Mucosa of descending colon (tissue), 3 donors: ENCODE measurements around the gene OCSTAMP. TPM values are rescaled to one million over a fixed set of nuclear protein-coding genes. Genes with fewer than 3 reads are reported as not detected.
A peak's percentile ranks its signal among the peaks of the same experiment; 100 is the strongest.

Source experiments
- ATAC-seq: fragments of 200-7000 bp; cut with Tn5 transposase; one replicate; pipeline ENCODE4 v1.9.1; 2020; ENCODE audit warnings: mild to moderate bottlenecking, moderate library complexity
- DNase-seq, 3 donors: peaks; one replicate each; pipeline ENCODE4 v3.0.0-alpha.2; 2020
- H3K36me3 ChIP-seq: fragments of 200-600 bp; one replicate; pipeline ENCODE4 v1.8.0; 2021; ENCODE audit warnings: low read depth, mild to moderate bottlenecking
- H3K4me1 ChIP-seq: fragments of 200-600 bp; one replicate; pipeline ENCODE4 v1.8.0; 2021; ENCODE audit warnings: low read depth, mild to moderate bottlenecking
- H3K4me3 ChIP-seq: fragments of 200-600 bp; one replicate; pipeline ENCODE4 v1.8.0; 2021; ENCODE audit warnings: mild to moderate bottlenecking
- H3K9me3 ChIP-seq: fragments of 200-600 bp; one replicate; pipeline ENCODE4 v1.8.0; 2021; ENCODE audit warnings: mild to moderate bottlenecking
- intact Hi-C, 2 donors: fragments of 100-400 bp; cut with DNase I in 1 of 2; cut with micrococcal nuclease in 1 of 2; formaldehyde crosslinking; loops; one replicate each; pipeline versions ENCODE4 v1.11.0 to v1.11.1; 2022; cut with DNase I, micrococcal nuclease
- total RNA-seq, 3 donors: library from RNA; stranded (reverse); fragmentation: NEBNext Ultra II Directional in 2 of 3; extraction: Animal tissue kit (Norgen Biotek cat#: 25700) in 2 of 3; gene quantifications; one replicate each; pipeline versions ENCODE4 v1.2.1 to v1.2.4, GENCODE V29; 2021 to 2023
- TF ChIP-seq, protein P1 (sequence below): fragments of 200-600 bp; IDR thresholded peaks from one replicate; pipeline ENCODE4 v1.8.0; 2022; ENCODE audit warnings: antibody characterized with exemption, mild to moderate bottlenecking
- donor health status: DM: no; HTN: no; CAD: no; lungs with moderate emphysema.
- donor health status: DM: no; HTN: no; CAD: no.
- donor health status: DM: no; HTN: yes; CAD: no.

OCSTAMP gene
- total RNA-seq, 3 donors from 2014 or later = not detected

DNA sequence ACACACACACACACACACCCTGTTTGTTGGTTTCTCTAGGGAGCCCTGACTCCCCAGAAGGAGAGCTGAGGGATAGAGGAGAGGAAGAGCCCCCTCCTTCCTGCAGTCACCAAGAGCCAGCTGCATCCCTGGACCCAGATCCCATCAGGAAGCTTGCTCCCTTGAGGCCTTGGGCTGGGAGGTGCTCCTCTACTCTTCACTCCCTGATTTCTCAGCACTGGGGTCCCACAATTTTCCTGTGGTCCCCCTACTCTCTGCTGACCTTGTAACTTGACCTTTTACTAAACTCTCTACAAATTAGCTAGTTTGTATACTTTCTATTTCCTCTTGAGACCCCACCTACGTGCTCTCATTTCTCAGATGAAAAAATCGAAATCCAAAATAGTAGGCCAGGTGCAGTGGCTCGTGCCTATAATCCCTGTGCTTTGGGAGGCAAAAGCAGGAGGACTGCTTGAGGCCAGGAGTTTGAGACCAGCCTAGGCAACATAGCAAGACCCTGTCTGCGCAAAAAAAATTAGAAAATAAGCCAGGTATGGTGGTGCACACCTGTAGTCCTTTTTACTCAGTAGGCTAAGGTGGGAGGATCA is 5.0 kb upstream of the OCSTAMP start:
- no peaks in the 10 kb centered on the region for H3K4me1 ChIP-seq
- no peak overlapping the region for H3K4me3 ChIP-seq
- intact Hi-C loops = no loop called here
- H3K36me3 ChIP-seq = no peaks in the 10 kb centered on the region
- no peak for DNase-seq
- H3K9me3 ChIP-seq = no peaks in the 10 kb centered on the region
- no peak for ATAC-seq
- TF ChIP-seq, protein P1, sequence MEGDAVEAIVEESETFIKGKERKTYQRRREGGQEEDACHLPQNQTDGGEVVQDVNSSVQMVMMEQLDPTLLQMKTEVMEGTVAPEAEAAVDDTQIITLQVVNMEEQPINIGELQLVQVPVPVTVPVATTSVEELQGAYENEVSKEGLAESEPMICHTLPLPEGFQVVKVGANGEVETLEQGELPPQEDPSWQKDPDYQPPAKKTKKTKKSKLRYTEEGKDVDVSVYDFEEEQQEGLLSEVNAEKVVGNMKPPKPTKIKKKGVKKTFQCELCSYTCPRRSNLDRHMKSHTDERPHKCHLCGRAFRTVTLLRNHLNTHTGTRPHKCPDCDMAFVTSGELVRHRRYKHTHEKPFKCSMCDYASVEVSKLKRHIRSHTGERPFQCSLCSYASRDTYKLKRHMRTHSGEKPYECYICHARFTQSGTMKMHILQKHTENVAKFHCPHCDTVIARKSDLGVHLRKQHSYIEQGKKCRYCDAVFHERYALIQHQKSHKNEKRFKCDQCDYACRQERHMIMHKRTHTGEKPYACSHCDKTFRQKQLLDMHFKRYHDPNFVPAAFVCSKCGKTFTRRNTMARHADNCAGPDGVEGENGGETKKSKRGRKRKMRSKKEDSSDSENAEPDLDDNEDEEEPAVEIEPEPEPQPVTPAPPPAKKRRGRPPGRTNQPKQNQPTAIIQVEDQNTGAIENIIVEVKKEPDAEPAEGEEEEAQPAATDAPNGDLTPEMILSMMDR = no peak

DNA sequence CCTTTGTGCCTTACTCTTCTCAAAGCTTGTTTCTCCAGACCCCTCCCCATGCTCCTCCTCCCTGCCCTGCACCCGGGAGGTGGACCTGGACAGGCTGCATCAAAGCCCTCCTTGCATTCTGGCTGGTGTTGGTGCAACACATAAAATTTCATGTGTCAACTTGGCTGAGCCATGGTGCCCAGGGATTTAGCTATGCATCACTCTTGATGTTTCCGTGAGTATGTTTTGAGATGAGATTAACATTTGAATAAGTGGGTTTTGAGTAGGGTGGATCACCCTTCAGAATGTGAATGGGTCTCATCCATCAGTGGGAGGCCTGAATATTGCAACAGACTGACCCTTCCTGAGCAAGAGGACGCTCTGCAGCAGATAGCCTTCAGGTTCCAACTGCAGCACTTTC is 4.4 kb upstream of the OCSTAMP start:
- DNase-seq (no peak), ATAC-seq (no peak)
- no peaks in the 10 kb centered on the region for H3K9me3 ChIP-seq
- TF ChIP-seq, protein P1 = no peak
- no peaks in the 10 kb centered on the region for H3K4me1 ChIP-seq
- no peaks in the 10 kb centered on the region for H3K36me3 ChIP-seq
- intact Hi-C loops = no loop called here
- no peak overlapping the region for H3K4me3 ChIP-seq

DNA sequence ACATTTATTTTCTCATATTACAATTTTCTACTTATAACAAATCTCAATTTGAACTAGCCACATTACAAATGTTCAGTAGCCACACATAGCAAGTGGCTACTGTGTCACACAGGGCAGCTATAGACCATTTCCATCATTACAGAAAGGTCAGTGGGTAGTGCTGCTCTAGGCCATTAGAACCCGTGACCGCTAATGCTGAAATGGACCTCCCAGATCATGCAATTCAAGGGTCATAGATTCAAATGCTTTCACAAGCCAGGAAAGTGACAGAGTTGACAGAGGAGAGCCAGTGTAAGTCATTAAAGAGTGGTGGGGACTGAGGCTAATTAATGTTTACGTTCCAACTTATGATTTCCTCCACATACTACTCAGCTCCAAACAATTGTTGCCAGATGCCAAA is 3.5 kb upstream of the OCSTAMP start:
- no peak overlapping the region for H3K4me3 ChIP-seq
- TF ChIP-seq, protein P1 = no peak
- intact Hi-C loops = no loop called here
- H3K9me3 ChIP-seq = no peaks in the 10 kb centered on the region
- no peak for DNase-seq
- no peak for ATAC-seq
- no peaks in the 10 kb centered on the region for H3K4me1 ChIP-seq
- no peaks in the 10 kb centered on the region for H3K36me3 ChIP-seq

DNA sequence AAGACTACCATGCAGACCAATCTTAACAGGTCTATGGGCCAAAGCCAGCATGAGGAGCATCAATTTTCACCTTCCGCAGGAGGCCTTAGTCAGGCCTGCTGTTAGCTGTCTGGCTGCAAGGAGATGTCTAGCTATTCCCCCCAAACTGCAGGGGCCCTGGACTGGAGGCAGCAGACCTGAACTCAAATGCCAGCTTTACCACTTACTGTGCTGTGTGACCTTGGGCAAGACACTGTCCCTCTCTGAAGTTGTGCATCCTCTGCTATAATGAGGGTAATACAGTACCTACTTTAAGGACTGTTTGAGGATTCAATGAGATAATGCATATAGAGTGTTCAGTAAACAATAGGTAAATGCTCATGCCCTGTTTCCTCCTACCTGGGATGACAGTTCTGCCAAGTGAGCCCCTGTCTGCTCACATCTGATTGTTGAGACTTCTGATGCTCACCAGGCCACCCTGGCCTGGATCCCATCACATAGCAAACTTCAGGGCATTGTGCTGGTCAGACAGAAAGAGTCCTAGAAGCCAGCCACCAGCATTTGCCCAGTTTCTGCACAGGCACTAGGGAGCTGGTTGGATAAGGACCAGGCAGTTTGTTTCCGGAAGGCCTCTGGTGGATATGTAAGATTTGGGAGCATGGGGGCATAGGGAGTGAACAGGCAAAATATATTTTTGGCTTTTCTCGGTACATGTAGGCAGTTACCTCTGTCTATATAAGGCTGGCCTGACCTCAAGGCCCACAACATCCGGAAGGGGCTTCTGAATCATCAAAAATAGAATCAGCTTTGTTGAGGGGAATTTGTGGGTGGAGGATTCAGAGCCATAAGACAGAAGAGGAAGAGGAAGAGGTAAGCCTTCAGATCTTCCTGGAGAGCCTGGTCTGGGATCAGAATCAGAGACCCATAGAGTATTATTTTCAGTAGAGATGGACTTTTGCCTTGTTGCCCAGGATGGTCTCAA is 2.3 kb upstream of the OCSTAMP start:
- TF ChIP-seq, protein P1 = no peak
- intact Hi-C loops = no loop called here
- ATAC-seq = peak; percentile 52

DNA sequence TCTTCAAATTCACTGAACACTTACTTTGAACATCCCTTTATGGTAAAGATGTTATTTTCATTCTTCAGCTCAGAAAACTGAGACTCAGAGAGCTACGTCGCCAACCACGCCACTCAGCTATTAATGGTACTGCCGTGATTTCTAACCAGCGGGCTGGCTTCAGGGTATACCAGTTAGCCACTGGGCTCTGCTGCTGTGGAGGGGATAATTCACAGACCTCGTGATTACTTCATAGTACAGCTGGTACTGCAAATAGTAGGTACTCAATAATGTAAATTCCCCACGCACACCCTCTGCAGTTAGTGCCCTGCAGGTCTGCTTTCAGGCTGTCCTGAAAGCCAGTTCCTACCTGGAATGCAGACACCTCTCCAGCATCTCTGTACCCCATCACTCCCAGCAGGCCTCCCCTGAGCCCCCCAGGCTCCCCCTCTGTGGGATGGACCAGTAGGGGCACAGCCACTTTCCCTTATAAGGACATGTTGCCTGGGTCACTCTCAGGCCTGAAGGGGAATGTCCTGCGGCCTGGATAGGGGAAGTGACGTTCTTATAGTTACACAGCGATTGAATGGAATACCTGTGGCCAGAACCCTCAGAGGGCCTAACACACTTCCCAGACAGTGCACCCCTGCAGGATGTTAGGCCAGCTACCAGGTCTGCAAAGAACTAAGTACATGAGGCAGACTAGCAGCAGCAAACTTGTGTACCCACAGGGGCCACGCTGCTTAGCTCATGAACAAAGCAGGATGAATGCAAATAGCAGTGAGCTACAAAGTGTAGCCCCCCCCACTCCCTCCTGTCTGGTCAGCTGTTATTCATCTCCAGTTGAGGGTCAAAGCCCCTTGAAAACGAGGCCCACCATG is 1.3 kb upstream of the OCSTAMP start:
- TF ChIP-seq, protein P1 = no peak
- Histone ChIP-seq H3K9me3 (no peaks in the 10 kb centered on the region), H3K4me1 (no peaks in the 10 kb centered on the region), H3K4me3 (no peak overlapping the region), H3K36me3 (no peaks in the 10 kb centered on the region)
- ATAC-seq (peak; percentile 26), DNase-seq (no peak)
- intact Hi-C loops = no loop called here

More for the DNA sequence above, 2.3 kb upstream of the OCSTAMP start:
- DNase-seq = peak in 1 of 3 donors; percentile 37
- Histone ChIP-seq H3K4me1 (no peaks in the 10 kb centered on the region), H3K36me3 (no peaks in the 10 kb centered on the region), H3K4me3 (no peak overlapping the region), H3K9me3 (no peaks in the 10 kb centered on the region)
